GM10266 (cell line): ENCODE data around the gene TMEM163.

Experiments
- DNase-seq: peaks from one replicate; pipeline ENCODE4 v3.0.0; 2012; ENCODE audit errors: extremely low spot score
- TF ChIP-seq, protein P1 (sequence below): IDR thresholded peaks from 2 replicates; pipeline ENCODE4 v1.5.1; 2012; ENCODE audit warnings: mild to moderate bottlenecking, low read depth; ENCODE audit not compliant: control insufficient read depth, insufficient read depth; ENCODE audit errors: missing control alignments

The TMEM163 gene

DNA sequence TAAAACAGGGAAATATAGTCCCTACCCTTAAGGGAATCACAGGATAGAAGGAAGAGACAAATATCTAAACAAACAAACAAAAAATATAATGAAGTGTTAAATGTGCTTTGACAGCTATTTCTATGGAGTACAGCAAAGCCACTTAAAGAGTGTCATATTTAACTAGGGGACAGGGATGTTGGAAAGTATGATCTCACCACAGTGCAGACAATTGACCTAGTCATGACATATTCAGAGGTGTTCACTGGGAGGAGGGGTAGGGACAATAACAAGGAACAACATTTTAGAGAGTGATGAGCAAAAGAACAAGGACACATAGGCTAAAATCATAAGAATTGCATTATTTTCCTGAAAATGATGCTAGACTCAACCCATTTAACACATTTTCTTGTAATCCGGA lies 107.5 kb downstream of the TMEM163 start:
- TF ChIP-seq, protein P1, sequence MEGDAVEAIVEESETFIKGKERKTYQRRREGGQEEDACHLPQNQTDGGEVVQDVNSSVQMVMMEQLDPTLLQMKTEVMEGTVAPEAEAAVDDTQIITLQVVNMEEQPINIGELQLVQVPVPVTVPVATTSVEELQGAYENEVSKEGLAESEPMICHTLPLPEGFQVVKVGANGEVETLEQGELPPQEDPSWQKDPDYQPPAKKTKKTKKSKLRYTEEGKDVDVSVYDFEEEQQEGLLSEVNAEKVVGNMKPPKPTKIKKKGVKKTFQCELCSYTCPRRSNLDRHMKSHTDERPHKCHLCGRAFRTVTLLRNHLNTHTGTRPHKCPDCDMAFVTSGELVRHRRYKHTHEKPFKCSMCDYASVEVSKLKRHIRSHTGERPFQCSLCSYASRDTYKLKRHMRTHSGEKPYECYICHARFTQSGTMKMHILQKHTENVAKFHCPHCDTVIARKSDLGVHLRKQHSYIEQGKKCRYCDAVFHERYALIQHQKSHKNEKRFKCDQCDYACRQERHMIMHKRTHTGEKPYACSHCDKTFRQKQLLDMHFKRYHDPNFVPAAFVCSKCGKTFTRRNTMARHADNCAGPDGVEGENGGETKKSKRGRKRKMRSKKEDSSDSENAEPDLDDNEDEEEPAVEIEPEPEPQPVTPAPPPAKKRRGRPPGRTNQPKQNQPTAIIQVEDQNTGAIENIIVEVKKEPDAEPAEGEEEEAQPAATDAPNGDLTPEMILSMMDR: no peak
- DNase-seq: no peak

DNA sequence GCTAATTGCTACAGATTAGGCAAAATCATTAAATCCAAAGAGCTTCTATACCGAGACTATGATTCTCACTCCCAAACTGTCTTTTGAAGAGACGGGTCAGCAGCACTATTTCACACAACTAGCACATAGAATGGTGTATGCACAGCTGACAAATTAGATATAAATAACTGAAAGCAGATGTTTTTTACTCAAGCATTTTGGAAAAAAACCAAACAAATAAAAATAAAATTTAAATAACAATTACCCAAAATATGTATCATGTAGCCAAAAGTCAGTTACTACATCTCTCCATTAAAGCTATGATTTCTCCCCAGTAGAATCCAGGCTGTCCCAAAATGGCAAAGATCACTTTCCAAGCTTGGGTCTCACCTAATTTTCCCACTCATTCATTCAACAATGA lies 107.9 kb downstream of the TMEM163 start:
- TF ChIP-seq, protein P1: no peak
- DNase-seq: no peak

DNA sequence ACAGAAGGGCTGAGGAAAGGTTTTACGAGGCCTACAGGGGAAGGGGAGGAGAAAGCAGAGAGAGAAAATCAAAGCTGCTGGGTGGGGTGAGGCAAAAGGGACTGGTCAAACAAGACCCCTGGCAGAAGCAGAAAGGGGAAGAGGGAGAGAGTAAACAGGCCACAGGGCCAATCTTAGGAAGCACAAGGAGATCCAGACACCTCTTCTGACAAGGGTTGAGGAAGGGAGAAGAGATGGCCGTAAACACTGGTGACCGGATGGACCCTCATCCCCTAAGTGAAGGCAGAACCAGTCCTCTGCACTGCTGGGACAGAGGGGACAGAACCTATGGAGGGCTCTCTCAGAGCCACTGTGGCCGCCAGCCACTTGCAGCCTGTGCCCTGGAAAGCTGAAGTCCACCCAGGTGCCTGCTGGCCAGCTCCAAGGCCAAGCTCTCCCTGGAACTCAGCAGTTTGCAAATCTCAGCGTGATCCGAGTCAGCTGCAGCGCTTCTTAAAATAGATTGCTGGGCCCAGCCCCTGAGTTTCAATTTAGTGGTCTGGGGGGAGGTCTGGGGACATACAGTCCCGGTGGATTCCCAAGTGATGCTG lies 108.8 kb downstream of the TMEM163 start:
- TF ChIP-seq, protein P1: no peak
- no peak for DNase-seq

DNA sequence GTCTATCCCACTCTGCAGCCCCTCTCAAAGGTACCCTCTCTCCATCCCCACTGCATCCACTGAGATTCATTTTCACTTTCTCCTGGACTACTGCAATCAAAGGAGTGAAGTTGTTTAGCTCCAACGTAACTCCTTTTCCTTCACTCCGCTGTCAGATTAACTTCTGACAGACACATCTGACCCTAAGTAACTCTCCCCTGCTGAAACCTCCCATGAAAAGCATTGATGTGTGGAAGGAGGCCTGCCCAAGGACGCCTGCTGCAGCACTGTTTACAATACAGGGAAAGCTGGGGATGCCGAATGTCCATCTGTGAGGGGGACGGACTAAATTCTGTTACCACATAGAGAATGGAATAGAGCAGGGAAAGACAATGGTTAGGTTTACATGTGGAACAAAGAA lies 114.8 kb downstream of the TMEM163 start:
- TF ChIP-seq, protein P1: no peak
- no peak for DNase-seq

DNA sequence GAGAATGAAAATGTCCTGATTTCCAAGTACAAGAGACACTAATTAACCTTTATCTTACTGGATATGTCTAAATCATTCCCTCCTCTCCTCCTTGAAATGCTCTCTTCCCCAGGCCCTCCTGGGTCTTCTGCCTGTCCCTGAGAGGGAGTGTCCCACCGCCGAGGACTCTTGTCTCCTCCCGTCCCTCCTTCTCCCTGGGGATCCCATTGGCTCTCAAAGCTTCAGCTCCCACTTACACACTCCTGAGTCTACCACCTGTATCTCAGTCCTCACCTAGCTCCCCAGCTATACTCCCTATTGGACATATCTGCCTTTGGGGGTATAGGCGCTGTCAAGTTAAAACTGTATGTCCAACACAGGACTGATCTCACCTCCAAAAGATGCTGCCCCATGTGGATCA lies 116.1 kb downstream of the TMEM163 start:
- TF ChIP-seq, protein P1: no peak
- no peak for DNase-seq

DNA sequence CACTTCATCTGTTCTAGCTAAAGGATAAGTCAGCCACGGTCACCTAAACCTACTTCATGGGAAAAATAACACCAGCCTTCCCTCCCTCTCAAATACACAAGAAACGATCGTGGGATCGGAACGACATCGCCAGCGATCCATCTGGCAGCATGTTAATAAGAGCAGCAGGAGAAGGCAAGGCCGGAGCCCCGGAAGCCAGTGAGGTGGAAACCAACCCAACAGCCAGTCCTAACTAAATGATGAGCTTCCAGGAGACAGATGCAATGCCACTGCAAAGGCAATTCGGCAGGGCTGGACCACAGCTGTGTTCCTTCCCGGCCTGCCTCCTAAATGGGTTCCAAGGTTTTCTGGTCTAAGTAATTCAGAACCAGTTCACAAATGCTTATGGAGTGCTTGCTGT lies 117.5 kb downstream of the TMEM163 start:
- TF ChIP-seq, protein P1: no peak
- no peak for DNase-seq

DNA sequence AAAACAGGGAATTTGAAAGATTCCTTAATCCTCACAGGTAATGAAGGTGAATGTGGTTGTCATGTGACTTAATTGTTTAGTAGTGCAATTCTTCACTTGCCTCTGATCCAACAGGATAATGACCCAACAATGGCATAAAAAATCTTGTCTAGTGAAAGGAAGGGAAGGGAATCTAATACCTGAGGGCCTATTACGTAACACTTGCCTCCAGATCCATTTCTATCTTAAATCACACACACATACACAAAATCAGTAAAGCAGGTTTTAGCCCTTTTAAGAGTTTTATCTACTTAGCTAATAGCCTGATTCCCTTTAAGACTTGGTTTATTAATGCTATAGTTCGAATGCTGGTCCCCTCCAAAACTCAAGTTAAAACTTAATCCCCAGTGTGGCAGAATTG lies 118.6 kb downstream of the TMEM163 start:
- no peak for DNase-seq
- TF ChIP-seq, protein P1: no peak
